ENCODE data around the gene USP14.

Gene USP14

GRCh38 chr18:181711-182110 is 23.4 kb downstream of the USP14 start:
- ATAC-seq (ENCODE audit: insufficient read depth, low read depth) (no peak), DNase-seq (no peak)
- H3K9me3 ChIP-seq (ENCODE audit: insufficient read depth, low read length, severe bottlenecking): no peaks in the 10 kb centered on the region
- H3K27me3 ChIP-seq (ENCODE audit: insufficient read depth, low read length, poor library complexity): no peaks in the 10 kb centered on the region
- H3K79me2 ChIP-seq (ENCODE audit: insufficient read depth, low read length): peaks cover 88% of the 10 kb centered on the region
- H3K36me3 ChIP-seq (ENCODE audit: insufficient read depth, low read length): peaks cover 73% of the 10 kb centered on the region
- no peak overlapping the region for H2AFZ ChIP-seq (ENCODE audit: low read depth, low read length)
- no peak overlapping the region for H3K4me2 ChIP-seq (ENCODE audit: insufficient read depth, low read length)
- no peak overlapping the region for H3K9ac ChIP-seq (ENCODE audit: low read depth, low read length)
- no peaks in the 10 kb centered on the region for H3K4me1 ChIP-seq (ENCODE audit: insufficient read depth, low read length)
- no peak overlapping the region for H3K4me3 ChIP-seq (ENCODE audit: low read depth in 1 of 2, low read length in 2 of 2)
- TF ChIP-seq, protein P1, sequence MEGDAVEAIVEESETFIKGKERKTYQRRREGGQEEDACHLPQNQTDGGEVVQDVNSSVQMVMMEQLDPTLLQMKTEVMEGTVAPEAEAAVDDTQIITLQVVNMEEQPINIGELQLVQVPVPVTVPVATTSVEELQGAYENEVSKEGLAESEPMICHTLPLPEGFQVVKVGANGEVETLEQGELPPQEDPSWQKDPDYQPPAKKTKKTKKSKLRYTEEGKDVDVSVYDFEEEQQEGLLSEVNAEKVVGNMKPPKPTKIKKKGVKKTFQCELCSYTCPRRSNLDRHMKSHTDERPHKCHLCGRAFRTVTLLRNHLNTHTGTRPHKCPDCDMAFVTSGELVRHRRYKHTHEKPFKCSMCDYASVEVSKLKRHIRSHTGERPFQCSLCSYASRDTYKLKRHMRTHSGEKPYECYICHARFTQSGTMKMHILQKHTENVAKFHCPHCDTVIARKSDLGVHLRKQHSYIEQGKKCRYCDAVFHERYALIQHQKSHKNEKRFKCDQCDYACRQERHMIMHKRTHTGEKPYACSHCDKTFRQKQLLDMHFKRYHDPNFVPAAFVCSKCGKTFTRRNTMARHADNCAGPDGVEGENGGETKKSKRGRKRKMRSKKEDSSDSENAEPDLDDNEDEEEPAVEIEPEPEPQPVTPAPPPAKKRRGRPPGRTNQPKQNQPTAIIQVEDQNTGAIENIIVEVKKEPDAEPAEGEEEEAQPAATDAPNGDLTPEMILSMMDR (IDR thresholded peaks at IDR 0.05; ENCODE audit: borderline replicate concordance, extremely low read depth, low read length, poor library complexity, severe bottlenecking): no peak
- no peak for TF ChIP-seq EZH2 (IDR thresholded peaks at IDR 0.05; ENCODE audit: borderline replicate concordance, low read depth, low read length, severe bottlenecking)
- no peak overlapping the region for H3K27ac ChIP-seq (ENCODE audit: low read length)
- H4K20me1 ChIP-seq (ENCODE audit: insufficient read depth, low read length): peaks cover 25% of the 10 kb centered on the region

DNA sequence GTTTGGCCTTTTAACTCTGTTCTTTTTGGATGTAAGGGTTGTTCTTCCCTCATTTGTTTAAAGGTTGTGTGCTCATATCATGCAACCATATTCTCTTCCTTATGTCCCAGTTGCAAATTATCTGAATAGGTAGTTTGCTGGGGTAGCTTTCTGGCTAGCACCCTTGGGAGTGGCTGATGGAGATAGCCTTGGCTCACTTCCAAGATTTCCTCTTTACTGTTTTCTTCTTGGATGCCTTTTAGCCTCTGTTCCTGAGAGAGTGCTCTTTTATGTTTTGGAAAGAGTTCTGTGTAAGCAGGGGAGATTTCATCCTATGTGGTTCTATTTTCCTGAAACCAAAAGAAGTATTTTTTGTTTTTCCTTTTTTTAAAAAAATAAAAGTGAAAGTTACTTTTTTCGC is 25.4 kb downstream of the USP14 start:
- Histone ChIP-seq H3K27me3 (ENCODE audit: insufficient read depth, low read length, poor library complexity) (no peaks in the 10 kb centered on the region), H3K4me2 (ENCODE audit: insufficient read depth, low read length) (no peak overlapping the region), H2AFZ (ENCODE audit: low read depth, low read length) (no peak overlapping the region), H3K9me3 (ENCODE audit: insufficient read depth, low read length, severe bottlenecking) (no peaks in the 10 kb centered on the region), H3K27ac (ENCODE audit: low read length) (no peak overlapping the region), H3K79me2 (ENCODE audit: insufficient read depth, low read length) (peaks cover 87% of the 10 kb centered on the region), H4K20me1 (ENCODE audit: insufficient read depth, low read length) (peaks cover 24% of the 10 kb centered on the region), H3K4me1 (ENCODE audit: insufficient read depth, low read length) (no peaks in the 10 kb centered on the region), H3K4me3 (ENCODE audit: low read depth in 1 of 2, low read length in 2 of 2) (no peak overlapping the region), H3K9ac (ENCODE audit: low read depth, low read length) (no peak overlapping the region), H3K36me3 (ENCODE audit: insufficient read depth, low read length) (peaks cover 64% of the 10 kb centered on the region)
- ATAC-seq (ENCODE audit: insufficient read depth, low read depth): no peak
- no peak for DNase-seq
- TF ChIP-seq, protein P1 (IDR thresholded peaks at IDR 0.05; ENCODE audit: borderline replicate concordance, extremely low read depth, low read length, poor library complexity, severe bottlenecking): no peak
- no peak for TF ChIP-seq EZH2 (IDR thresholded peaks at IDR 0.05; ENCODE audit: borderline replicate concordance, low read depth, low read length, severe bottlenecking)

DNA sequence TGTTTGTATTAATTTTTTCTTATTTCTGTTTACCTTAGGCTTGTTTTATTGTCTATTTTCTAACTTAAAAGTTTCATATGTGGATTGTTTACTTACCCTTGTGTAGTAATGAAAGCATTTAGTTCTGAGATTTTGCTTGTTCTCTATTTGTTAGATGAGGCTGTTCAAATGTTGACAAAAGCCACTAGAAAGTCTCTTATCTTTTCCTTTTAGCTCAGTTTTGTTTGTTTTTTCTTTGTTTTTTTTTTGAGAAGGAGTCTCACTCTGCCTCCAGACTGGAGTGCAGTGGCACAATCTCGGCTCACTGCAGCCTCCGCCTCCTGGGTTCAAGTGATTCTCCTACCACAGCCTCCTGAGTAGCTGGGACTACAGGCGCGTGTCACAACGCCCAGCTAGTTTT is 30.9 kb downstream of the USP14 start:
- H2AFZ ChIP-seq (ENCODE audit: low read depth, low read length): no peak overlapping the region
- DNase-seq: no peak
- TF ChIP-seq, protein P1 (IDR thresholded peaks at IDR 0.05; ENCODE audit: borderline replicate concordance, extremely low read depth, low read length, poor library complexity, severe bottlenecking): no peak
- TF ChIP-seq EZH2 (IDR thresholded peaks at IDR 0.05; ENCODE audit: borderline replicate concordance, low read depth, low read length, severe bottlenecking): no peak
- peaks cover 37% of the 10 kb centered on the region for H4K20me1 ChIP-seq (ENCODE audit: insufficient read depth, low read length)
- H3K79me2 ChIP-seq (ENCODE audit: insufficient read depth, low read length): peaks cover 97% of the 10 kb centered on the region
- H3K9ac ChIP-seq (ENCODE audit: low read depth, low read length): no peak overlapping the region
- no peaks in the 10 kb centered on the region for H3K4me1 ChIP-seq (ENCODE audit: insufficient read depth, low read length)
- no peaks in the 10 kb centered on the region for H3K9me3 ChIP-seq (ENCODE audit: insufficient read depth, low read length, severe bottlenecking)
- H3K27ac ChIP-seq (ENCODE audit: low read length): no peak overlapping the region
- H3K4me2 ChIP-seq (ENCODE audit: insufficient read depth, low read length): no peak overlapping the region
- H3K4me3 ChIP-seq (ENCODE audit: low read depth in 1 of 2, low read length in 2 of 2): no peak overlapping the region
- ATAC-seq (ENCODE audit: insufficient read depth, low read depth): no peak
- H3K27me3 ChIP-seq (ENCODE audit: insufficient read depth, low read length, poor library complexity): no peaks in the 10 kb centered on the region
- peaks cover 50% of the 10 kb centered on the region for H3K36me3 ChIP-seq (ENCODE audit: insufficient read depth, low read length)

- Histone ChIP-seq H3K27ac (ENCODE audit: low read length) (no peak overlapping the region), H3K4me3 (ENCODE audit: low read depth in 1 of 2, low read length in 2 of 2) (no peak overlapping the region), H3K79me2 (ENCODE audit: insufficient read depth, low read length) (peaks cover 82% of the 10 kb centered on the region), H3K36me3 (ENCODE audit: insufficient read depth, low read length) (peaks cover 45% of the 10 kb centered on the region), H3K9ac (ENCODE audit: low read depth, low read length) (no peak overlapping the region), H2AFZ (ENCODE audit: low read depth, low read length) (no peak overlapping the region), H3K27me3 (ENCODE audit: insufficient read depth, low read length, poor library complexity) (no peaks in the 10 kb centered on the region), H3K4me2 (ENCODE audit: insufficient read depth, low read length) (no peak overlapping the region), H3K9me3 (ENCODE audit: insufficient read depth, low read length, severe bottlenecking) (no peaks in the 10 kb centered on the region), H4K20me1 (ENCODE audit: insufficient read depth, low read length) (peaks cover 33% of the 10 kb centered on the region; the same call in 1 of the 2 replicates), H3K4me1 (ENCODE audit: insufficient read depth, low read length) (no peaks in the 10 kb centered on the region)
- TF ChIP-seq, protein P1 (IDR thresholded peaks at IDR 0.05; ENCODE audit: borderline replicate concordance, extremely low read depth, low read length, poor library complexity, severe bottlenecking): no peak
- no peak for TF ChIP-seq EZH2 (IDR thresholded peaks at IDR 0.05; ENCODE audit: borderline replicate concordance, low read depth, low read length, severe bottlenecking)
- no peak for DNase-seq
- ATAC-seq (ENCODE audit: insufficient read depth, low read depth): no peak
Measured at GRCh38 chr18:191725-192124, 33.4 kb downstream of the USP14 start.

Data from DND-41 (cell line).